SK-N-SH (cell line): ENCODE data around the gene CRISP3. TPM values are rescaled to one million over a fixed set of nuclear protein-coding genes. Genes with fewer than 3 reads are reported as not detected.

Experiments
- CTCF ChIA-PET: fragments of 300-600, 350-600 bp; formaldehyde crosslinking; extraction: SDS; loops from one replicate; lab custom pipeline; 2021; lab: Yijun Ruan, JAX
- POLR2A ChIA-PET: fragments of 350-600 bp; sonication (Branson Sonifier 250); formaldehyde crosslinking; extraction: SDS; loops from one replicate; lab custom pipeline; 2020; ENCODE audit warnings: antibody characterized with exemption, inconsistent platforms; lab: Yijun Ruan, JAX
- DNase-seq: peaks from one replicate; pipeline ENCODE4 v3.0.0; 2012
- H2AFZ ChIP-seq: fragments of 200-600 bp; sonication (generic); 2 replicates; pipeline ENCODE4 v1.8.1; 2016; ENCODE audit warnings: antibody characterized with exemption, mild to moderate bottlenecking, low read depth
- H3F3A ChIP-seq: fragments of 200-600 bp; sonication (generic); replicated peaks from 2 replicates; pipeline ENCODE3; 2016; ENCODE audit warnings: antibody characterized with exemption, mild to moderate bottlenecking; ENCODE audit not compliant: insufficient read depth
- H3K27ac ChIP-seq, 2 experiments: fragments of 200-500 bp in 1 of 2; fragments of 200-600 bp in 1 of 2; sonication (Bioruptor generic) in 1 of 2; sonication (generic), shearing (Covaris generic) in 1 of 2; 2 replicates each; pipeline versions ENCODE4 v1.5.1 to v1.6.1; 2014 to 2016; ENCODE audit warnings: low read depth in 2 of 2, inconsistent platforms in 1 of 2, low read length in 1 of 2, mild to moderate bottlenecking in 1 of 2, mixed read lengths in 1 of 2
- H3K27me3 ChIP-seq: fragments of 200-600 bp; sonication (generic), shearing (Covaris generic); 2 replicates; pipeline ENCODE4 v1.6.1; 2016; ENCODE audit warnings: mixed run types; ENCODE audit not compliant: insufficient read depth
- H3K36me3 ChIP-seq, 2 experiments: fragments of 200-500 bp in 1 of 2; fragments of 200-600 bp in 1 of 2; sonication (Bioruptor generic) in 1 of 2; sonication (generic) in 1 of 2; replicated peaks in 1 of 2; 2 replicates each; pipeline versions ENCODE3 to v1.5.1; 2014 to 2016; ENCODE audit warnings: low read length in 1 of 2, mild to moderate bottlenecking in 1 of 2; ENCODE audit not compliant: insufficient read depth in 2 of 2, control insufficient read depth in 1 of 2
- H3K4me1 ChIP-seq, 2 experiments: fragments of 200-500 bp in 1 of 2; fragments of 200-600 bp in 1 of 2; sonication (Bioruptor generic) in 1 of 2; sonication (generic), shearing (Covaris generic) in 1 of 2; 2 replicates each; pipeline versions ENCODE4 v1.5.1 to v1.6.1; 2014 to 2016; ENCODE audit warnings: low read depth in 1 of 2, low read length in 1 of 2, mixed run types in 1 of 2; ENCODE audit not compliant: insufficient read depth in 2 of 2, control insufficient read depth in 1 of 2
- H3K4me2 ChIP-seq: fragments of 200-600 bp; sonication (generic), shearing (Covaris generic); 2 replicates; pipeline ENCODE4 v1.6.1; 2017; ENCODE audit warnings: mixed run types
- H3K4me3 ChIP-seq, 2 experiments: fragments of 200-500 bp in 1 of 2; fragments of 200-600 bp in 1 of 2; sonication (Bioruptor generic) in 1 of 2; sonication (generic), shearing (Covaris generic) in 1 of 2; 2 replicates each; pipeline versions ENCODE4 v1.5.1 to v1.8.1; 2014 to 2016; ENCODE audit warnings: low read depth in 2 of 2, inconsistent platforms in 1 of 2, low read length in 1 of 2, mild to moderate bottlenecking in 1 of 2, mixed read lengths in 1 of 2, moderate library complexity in 1 of 2
- H3K79me2 ChIP-seq: fragments of 200-600 bp; sonication (generic); 2 replicates; pipeline ENCODE4 v1.8.1; 2017; ENCODE audit warnings: mild to moderate bottlenecking; ENCODE audit not compliant: insufficient read depth
- H3K9ac ChIP-seq: fragments of 200-600 bp; sonication (generic); 2 replicates; pipeline ENCODE4 v1.6.1; 2017; ENCODE audit warnings: mixed run types
- H3K9me2 ChIP-seq: fragments of 200-600 bp; sonication (generic); 2 replicates; pipeline ENCODE4 v1.6.1; 2017; ENCODE audit warnings: mixed run types
- H3K9me3 ChIP-seq: fragments of 200-600 bp; sonication (generic); 2 replicates; pipeline ENCODE4 v1.6.1; 2017; ENCODE audit warnings: mixed run types, mild to moderate bottlenecking, moderate library complexity
- H4K20me1 ChIP-seq: fragments of 200-600 bp; sonication (generic); 2 replicates; pipeline ENCODE4 v1.6.1; 2017; ENCODE audit warnings: mild to moderate bottlenecking, mixed run types; ENCODE audit not compliant: insufficient read depth
- EP300 ChIP-seq, 2 experiments: IDR thresholded peaks; 2 replicates each; pipeline versions ENCODE4 v1.4.0 to v1.6.1; 2012; ENCODE audit warnings: borderline replicate concordance in 1 of 2, low read depth in 1 of 2, low read length in 1 of 2
- EZH2phosphoT487 ChIP-seq: fragments of 200-600 bp; sonication (generic); IDR thresholded peaks from 2 replicates; pipeline ENCODE4 v1.6.1; 2017; ENCODE audit warnings: low read depth, mixed run types, mild to moderate bottlenecking, antibody characterized with exemption, moderate library complexity, borderline replicate concordance
- FOSL2 ChIP-seq: IDR thresholded peaks from 2 replicates; pipeline ENCODE4 v1.4.0; 2012; ENCODE audit warnings: low read depth, mild to moderate bottlenecking, moderate library complexity, borderline replicate concordance
- FOXM1 ChIP-seq: IDR thresholded peaks from 2 replicates; pipeline ENCODE4 v1.4.0; 2012; ENCODE audit warnings: low read depth, mild to moderate bottlenecking
- NFIC ChIP-seq: IDR thresholded peaks from 2 replicates; pipeline ENCODE4 v1.4.0; 2012; ENCODE audit warnings: borderline replicate concordance
- RAD21 ChIP-seq: IDR thresholded peaks from 2 replicates; pipeline ENCODE4 v1.6.1; 2012; ENCODE audit warnings: mild to moderate bottlenecking, low read length
- SIN3A ChIP-seq: IDR thresholded peaks from 2 replicates; pipeline ENCODE4 v1.6.1; 2012; ENCODE audit warnings: low read depth, mild to moderate bottlenecking, low read length, moderate library complexity, borderline replicate concordance
- SMC3 ChIP-seq: IDR thresholded peaks from 2 replicates; pipeline ENCODE4 v1.6.1; 2012; ENCODE audit warnings: low read depth, low read length, improper control_type of control experiment
- YY1 ChIP-seq: IDR thresholded peaks from 2 replicates; pipeline ENCODE4 v1.4.0; 2012; ENCODE audit warnings: low read depth, mild to moderate bottlenecking
- WGBS: methylation state at CpG from one replicate; pipeline ENCODE4 v1.1.6; 2017; ENCODE audit warnings: low lambda C conversion rate; 5-methylcytosine and 5-hydroxymethylcytosine counted together
- polyA plus RNA-seq, 3 experiments: library from polyadenylated mRNA; depleted of rRNA; stranded (reverse); fragments of >200 nt; gene quantifications; 2 replicates each; pipeline ENCODE4 v1.2.3, GENCODE V29; 2012
- TF ChIP-seq, protein P1 (sequence below): fragments of 150-350 bp; IDR thresholded peaks from 2 replicates; pipeline ENCODE4 v1.6.1; 2017; ENCODE audit warnings: antibody characterized with exemption, low read length, low read depth, borderline replicate concordance
- TF ChIP-seq, protein P2 (sequence below): fragments of 200-600 bp; sonication (generic); IDR thresholded peaks from 2 replicates; pipeline ENCODE4 v1.6.1; 2017; ENCODE audit warnings: antibody characterized with exemption, mild to moderate bottlenecking, moderate library complexity
- TF ChIP-seq, protein P3 (sequence below): IDR thresholded peaks from 2 replicates; pipeline ENCODE4; 2012
- TF ChIP-seq, protein P4 (sequence below): IDR thresholded peaks from 2 replicates; pipeline ENCODE4 v1.6.1; 2012; ENCODE audit warnings: mild to moderate bottlenecking, low read depth, low read length, moderate library complexity
- TF ChIP-seq, protein P5 (sequence below): IDR thresholded peaks from 2 replicates; pipeline ENCODE4 v1.4.0; 2012; ENCODE audit warnings: low read depth

Gene CRISP3
- polyA plus RNA-seq, 1 of the 3 experiments (the other 2 are of a cell fraction): not detected

DNA sequence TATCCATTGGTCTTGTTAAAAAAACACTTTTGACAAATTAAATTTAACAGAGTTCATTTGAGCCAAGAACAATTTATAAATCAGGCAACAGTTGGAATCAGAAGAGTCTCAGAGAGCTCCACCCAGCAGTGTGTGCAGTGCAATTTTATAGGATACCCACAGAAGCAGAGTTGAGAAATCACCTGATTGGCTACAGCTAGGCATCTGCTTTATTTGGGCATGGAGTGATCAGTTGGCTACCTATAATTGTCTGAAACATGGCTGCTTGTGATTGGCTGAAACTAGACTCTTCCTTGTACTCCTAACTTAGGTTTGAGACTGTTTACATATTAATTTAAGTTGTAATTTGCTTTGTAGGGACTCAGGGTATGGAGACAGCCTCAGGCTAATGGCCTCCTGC lies 30.9 kb upstream of the CRISP3 start:
- no peak overlapping the region for H3K27ac ChIP-seq
- ChIA-PET POLR2A (no interaction called here), CTCF (no interaction called here)
- no peak overlapping the region for H2AFZ ChIP-seq
- DNase-seq: no peak
- H3K9ac ChIP-seq: no peak overlapping the region
- no peak overlapping the region for H3K4me2 ChIP-seq
- no peaks in the 10 kb centered on the region for H3K9me2 ChIP-seq
- no peaks in the 10 kb centered on the region for H3K9me3 ChIP-seq
- H3K79me2 ChIP-seq: no peaks in the 10 kb centered on the region
- no peaks in the 10 kb centered on the region for H3K27me3 ChIP-seq
- TF ChIP-seq SIN3A (no peak), SMC3 (no peak)
- no peak overlapping the region for H3K4me3 ChIP-seq
- H3F3A ChIP-seq: no peaks in the 10 kb centered on the region
- no peaks in the 10 kb centered on the region for H4K20me1 ChIP-seq
- H3K36me3 ChIP-seq: no peaks in the 10 kb centered on the region
- no peaks in the 10 kb centered on the region for H3K4me1 ChIP-seq

DNA sequence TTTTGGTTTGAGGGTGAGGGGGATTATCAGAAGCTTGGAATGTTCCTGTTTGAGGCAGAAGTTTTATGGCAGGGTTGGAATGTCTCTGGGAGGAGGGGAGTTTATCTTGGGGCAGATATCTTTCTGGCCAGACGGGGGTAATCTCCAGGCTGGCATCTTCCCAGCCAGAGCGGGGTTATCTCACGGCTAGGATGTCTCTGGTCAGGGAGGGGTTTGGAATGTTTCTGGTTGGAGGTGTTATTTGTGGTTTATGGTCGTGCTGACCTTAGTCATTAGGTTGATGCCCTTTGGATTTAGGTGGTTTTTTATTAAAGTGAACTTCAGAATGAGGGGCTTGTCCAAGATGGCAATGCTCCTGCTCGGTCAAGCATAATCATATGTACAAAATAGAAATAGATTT lies 28.1 kb upstream of the CRISP3 start:
- no peak overlapping the region for H3K9ac ChIP-seq
- no peak overlapping the region for H3K27ac ChIP-seq
- H3K4me2 ChIP-seq: no peak overlapping the region
- H3K9me3 ChIP-seq: no peaks in the 10 kb centered on the region
- no peaks in the 10 kb centered on the region for H3K4me1 ChIP-seq
- H3K4me3 ChIP-seq: no peak overlapping the region
- no peaks in the 10 kb centered on the region for H3F3A ChIP-seq
- ChIA-PET POLR2A (no interaction called here), CTCF (no interaction called here)
- 3% methylated on average over 5 of the region's 5 CpGs for WGBS
- DNase-seq: no peak
- no peak overlapping the region for H2AFZ ChIP-seq
- TF ChIP-seq RAD21: no peak
- TF ChIP-seq, protein P1, sequence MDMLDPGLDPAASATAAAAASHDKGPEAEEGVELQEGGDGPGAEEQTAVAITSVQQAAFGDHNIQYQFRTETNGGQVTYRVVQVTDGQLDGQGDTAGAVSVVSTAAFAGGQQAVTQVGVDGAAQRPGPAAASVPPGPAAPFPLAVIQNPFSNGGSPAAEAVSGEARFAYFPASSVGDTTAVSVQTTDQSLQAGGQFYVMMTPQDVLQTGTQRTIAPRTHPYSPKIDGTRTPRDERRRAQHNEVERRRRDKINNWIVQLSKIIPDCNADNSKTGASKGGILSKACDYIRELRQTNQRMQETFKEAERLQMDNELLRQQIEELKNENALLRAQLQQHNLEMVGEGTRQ: no peak
- no peaks in the 10 kb centered on the region for H3K27me3 ChIP-seq
- no peaks in the 10 kb centered on the region for H4K20me1 ChIP-seq
- H3K36me3 ChIP-seq: no peaks in the 10 kb centered on the region
- no peaks in the 10 kb centered on the region for H3K9me2 ChIP-seq
- H3K79me2 ChIP-seq: no peaks in the 10 kb centered on the region

DNA sequence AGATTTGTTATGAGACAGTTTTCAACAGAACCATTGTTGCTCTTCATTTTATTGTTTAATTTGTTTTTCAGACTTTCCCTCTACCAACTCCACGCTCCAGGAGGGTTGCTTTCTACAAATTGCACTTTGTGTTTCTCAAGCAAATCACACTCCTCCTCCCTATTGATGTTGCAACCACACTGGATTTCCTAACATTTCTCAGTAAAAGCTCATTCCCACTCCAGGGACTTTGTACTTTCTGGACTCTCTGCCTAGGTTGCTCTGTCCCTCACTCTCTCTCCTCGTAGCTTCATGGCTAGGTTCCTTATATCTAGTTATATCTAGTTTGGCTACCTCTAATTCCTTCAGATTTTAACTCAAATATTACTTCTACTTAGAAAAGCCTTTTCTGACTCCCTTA lies 22.6 kb upstream of the CRISP3 start:
- Histone ChIP-seq H3K9ac (no peak overlapping the region), H2AFZ (no peak overlapping the region), H3K79me2 (no peaks in the 10 kb centered on the region), H3K9me2 (no peaks in the 10 kb centered on the region), H3K36me3 (no peaks in the 10 kb centered on the region), H3K4me2 (no peak overlapping the region), H3K4me1 (no peaks in the 10 kb centered on the region), H3K9me3 (no peaks in the 10 kb centered on the region), H3F3A (no peaks in the 10 kb centered on the region), H3K27me3 (no peaks in the 10 kb centered on the region), H3K27ac (no peak overlapping the region), H3K4me3 (no peak overlapping the region), H4K20me1 (no peaks in the 10 kb centered on the region)
- TF ChIP-seq FOXM1 (no peak), EZH2phosphoT487 (no peak), YY1 (no peak), NFIC (no peak), FOSL2 (no peak), EP300 (IDR thresholded peaks at IDR 0.05; ENCODE audit: borderline replicate concordance in 1 of 2, low read depth in 1 of 2, low read length in 1 of 2) (no peak)
- TF ChIP-seq, protein P2, sequence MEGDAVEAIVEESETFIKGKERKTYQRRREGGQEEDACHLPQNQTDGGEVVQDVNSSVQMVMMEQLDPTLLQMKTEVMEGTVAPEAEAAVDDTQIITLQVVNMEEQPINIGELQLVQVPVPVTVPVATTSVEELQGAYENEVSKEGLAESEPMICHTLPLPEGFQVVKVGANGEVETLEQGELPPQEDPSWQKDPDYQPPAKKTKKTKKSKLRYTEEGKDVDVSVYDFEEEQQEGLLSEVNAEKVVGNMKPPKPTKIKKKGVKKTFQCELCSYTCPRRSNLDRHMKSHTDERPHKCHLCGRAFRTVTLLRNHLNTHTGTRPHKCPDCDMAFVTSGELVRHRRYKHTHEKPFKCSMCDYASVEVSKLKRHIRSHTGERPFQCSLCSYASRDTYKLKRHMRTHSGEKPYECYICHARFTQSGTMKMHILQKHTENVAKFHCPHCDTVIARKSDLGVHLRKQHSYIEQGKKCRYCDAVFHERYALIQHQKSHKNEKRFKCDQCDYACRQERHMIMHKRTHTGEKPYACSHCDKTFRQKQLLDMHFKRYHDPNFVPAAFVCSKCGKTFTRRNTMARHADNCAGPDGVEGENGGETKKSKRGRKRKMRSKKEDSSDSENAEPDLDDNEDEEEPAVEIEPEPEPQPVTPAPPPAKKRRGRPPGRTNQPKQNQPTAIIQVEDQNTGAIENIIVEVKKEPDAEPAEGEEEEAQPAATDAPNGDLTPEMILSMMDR: no peak
- TF ChIP-seq, protein P3, sequence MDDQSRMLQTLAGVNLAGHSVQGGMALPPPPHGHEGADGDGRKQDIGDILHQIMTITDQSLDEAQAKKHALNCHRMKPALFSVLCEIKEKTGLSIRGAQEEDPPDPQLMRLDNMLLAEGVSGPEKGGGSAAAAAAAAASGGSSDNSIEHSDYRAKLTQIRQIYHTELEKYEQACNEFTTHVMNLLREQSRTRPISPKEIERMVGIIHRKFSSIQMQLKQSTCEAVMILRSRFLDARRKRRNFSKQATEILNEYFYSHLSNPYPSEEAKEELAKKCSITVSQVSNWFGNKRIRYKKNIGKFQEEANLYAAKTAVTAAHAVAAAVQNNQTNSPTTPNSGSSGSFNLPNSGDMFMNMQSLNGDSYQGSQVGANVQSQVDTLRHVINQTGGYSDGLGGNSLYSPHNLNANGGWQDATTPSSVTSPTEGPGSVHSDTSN: no peak
- TF ChIP-seq, protein P4, sequence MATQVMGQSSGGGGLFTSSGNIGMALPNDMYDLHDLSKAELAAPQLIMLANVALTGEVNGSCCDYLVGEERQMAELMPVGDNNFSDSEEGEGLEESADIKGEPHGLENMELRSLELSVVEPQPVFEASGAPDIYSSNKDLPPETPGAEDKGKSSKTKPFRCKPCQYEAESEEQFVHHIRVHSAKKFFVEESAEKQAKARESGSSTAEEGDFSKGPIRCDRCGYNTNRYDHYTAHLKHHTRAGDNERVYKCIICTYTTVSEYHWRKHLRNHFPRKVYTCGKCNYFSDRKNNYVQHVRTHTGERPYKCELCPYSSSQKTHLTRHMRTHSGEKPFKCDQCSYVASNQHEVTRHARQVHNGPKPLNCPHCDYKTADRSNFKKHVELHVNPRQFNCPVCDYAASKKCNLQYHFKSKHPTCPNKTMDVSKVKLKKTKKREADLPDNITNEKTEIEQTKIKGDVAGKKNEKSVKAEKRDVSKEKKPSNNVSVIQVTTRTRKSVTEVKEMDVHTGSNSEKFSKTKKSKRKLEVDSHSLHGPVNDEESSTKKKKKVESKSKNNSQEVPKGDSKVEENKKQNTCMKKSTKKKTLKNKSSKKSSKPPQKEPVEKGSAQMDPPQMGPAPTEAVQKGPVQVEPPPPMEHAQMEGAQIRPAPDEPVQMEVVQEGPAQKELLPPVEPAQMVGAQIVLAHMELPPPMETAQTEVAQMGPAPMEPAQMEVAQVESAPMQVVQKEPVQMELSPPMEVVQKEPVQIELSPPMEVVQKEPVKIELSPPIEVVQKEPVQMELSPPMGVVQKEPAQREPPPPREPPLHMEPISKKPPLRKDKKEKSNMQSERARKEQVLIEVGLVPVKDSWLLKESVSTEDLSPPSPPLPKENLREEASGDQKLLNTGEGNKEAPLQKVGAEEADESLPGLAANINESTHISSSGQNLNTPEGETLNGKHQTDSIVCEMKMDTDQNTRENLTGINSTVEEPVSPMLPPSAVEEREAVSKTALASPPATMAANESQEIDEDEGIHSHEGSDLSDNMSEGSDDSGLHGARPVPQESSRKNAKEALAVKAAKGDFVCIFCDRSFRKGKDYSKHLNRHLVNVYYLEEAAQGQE: no peak
- TF ChIP-seq, protein P5, sequence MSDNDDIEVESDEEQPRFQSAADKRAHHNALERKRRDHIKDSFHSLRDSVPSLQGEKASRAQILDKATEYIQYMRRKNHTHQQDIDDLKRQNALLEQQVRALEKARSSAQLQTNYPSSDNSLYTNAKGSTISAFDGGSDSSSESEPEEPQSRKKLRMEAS: no peak
- DNase-seq: no peak
- CTCF ChIA-PET: no interaction called here
- 3% methylated on average over 2 of the region's 2 CpGs for WGBS
- POLR2A ChIA-PET: no interaction called here
